ENCODE measurements around the gene CRTC3.

The CRTC3 gene

GRCh38 chr15:90596943-90597342 is 67.2 kb downstream of the CRTC3 start:
- DNase-seq = no peak

GRCh38 chr15:90597577-90597976 is 67.9 kb downstream of the CRTC3 start:
- DNase-seq = no peak

- DNase-seq = no peak
Observed at GRCh38 chr15:90598031-90598577, 68.4 kb downstream of the CRTC3 start.

GRCh38 chr15:90598679-90599078 is 69.0 kb downstream of the CRTC3 start:
- no peak for DNase-seq

GRCh38 chr15:90599116-90599515 is 69.4 kb downstream of the CRTC3 start:
- no peak for DNase-seq

GRCh38 chr15:90599644-90600043 is 69.9 kb downstream of the CRTC3 start:
- DNase-seq = no peak

GRCh38 chr15:90600954-90601353 is 71.2 kb downstream of the CRTC3 start:
- DNase-seq = no peak

GRCh38 chr15:90603893-90604292 is 74.2 kb downstream of the CRTC3 start:
- peak; percentile 53 to 61 for DNase-seq

- no peak for DNase-seq
Observed at GRCh38 chr15:90606641-90607040, 76.9 kb downstream of the CRTC3 start.

- no peak for DNase-seq
Observed at GRCh38 chr15:90607361-90607760, 77.6 kb downstream of the CRTC3 start.

GRCh38 chr15:90609242-90610180 is 79.8 kb downstream of the CRTC3 start:
- no peak for DNase-seq

GRCh38 chr15:90610190-90610589 is 80.5 kb downstream of the CRTC3 start:
- DNase-seq = no peak

GRCh38 chr15:90611157-90611556 is 81.4 kb downstream of the CRTC3 start:
- no peak for DNase-seq

GRCh38 chr15:90617171-90617570 is 87.4 kb downstream of the CRTC3 start:
- no peak for DNase-seq

GRCh38 chr15:90617668-90618097 is 88.0 kb downstream of the CRTC3 start:
- no peak for DNase-seq

- no peak for DNase-seq
Observed at GRCh38 chr15:90618330-90619125, 88.8 kb downstream of the CRTC3 start.

- no peak for DNase-seq
Observed at GRCh38 chr15:90619468-90619867, 89.7 kb downstream of the CRTC3 start.

GRCh38 chr15:90619939-90620338 is 90.2 kb downstream of the CRTC3 start:
- DNase-seq = no peak

GRCh38 chr15:90620379-90621067 is 90.8 kb downstream of the CRTC3 start:
- peak in 1 of 2 experiments; percentile 13 for DNase-seq

GRCh38 chr15:90623854-90624253 is 94.1 kb downstream of the CRTC3 start:
- DNase-seq = no peak

GRCh38 chr15:90624278-90624981 is 94.7 kb downstream of the CRTC3 start:
- no peak for DNase-seq

- DNase-seq = no peak
Observed at GRCh38 chr15:90625037-90625436, 95.3 kb downstream of the CRTC3 start.
